IgD-negative memory B cell (primary cell): ENCODE measurements around the gene ALCAM. TPM values are rescaled to one million over a fixed set of nuclear protein-coding genes. Genes with fewer than 3 reads are reported as not detected.

Experiments
- H3K27ac Mint-ChIP-seq, 3 donors: one replicate each; pipeline ENCODE4 v1.8.0; 2020 to 2022; ENCODE audit warnings: mild to moderate bottlenecking in 3 of 3, mixed read lengths in 3 of 3, moderate library complexity in 1 of 3
- H3K27me3 Mint-ChIP-seq: one replicate; pipeline ENCODE4 v1.8.0; 2021; ENCODE audit warnings: mixed read lengths
- H3K36me3 Mint-ChIP-seq: one replicate; pipeline ENCODE4 v1.8.0; 2020; ENCODE audit warnings: mild to moderate bottlenecking, mixed read lengths
- H3K4me1 Mint-ChIP-seq, 3 donors: one replicate each; pipeline ENCODE4 v1.8.0; 2020 to 2022; ENCODE audit warnings: mixed read lengths in 3 of 3, mild to moderate bottlenecking in 1 of 3
- H3K4me3 Mint-ChIP-seq, 4 donors: one replicate each; pipeline ENCODE4 v1.8.0; 2020 to 2022; ENCODE audit warnings: mild to moderate bottlenecking in 4 of 4, mixed read lengths in 4 of 4, moderate library complexity in 3 of 4
- H3K9me3 Mint-ChIP-seq, 3 donors: one replicate each; pipeline ENCODE4 v1.8.0; 2020 to 2021; ENCODE audit warnings: mixed read lengths in 3 of 3, mild to moderate bottlenecking in 1 of 3
- polyA plus RNA-seq: library from polyadenylated mRNA; unstranded; fragments of 300-500 nt; fragmentation: Illumina TruSeq; gene quantifications from one replicate; pipeline ENCODE4 v1.2.3, GENCODE V29; 2021

Gene ALCAM
- polyA plus RNA-seq, 1 donor from 2014 or later: 17.4 TPM

DNA sequence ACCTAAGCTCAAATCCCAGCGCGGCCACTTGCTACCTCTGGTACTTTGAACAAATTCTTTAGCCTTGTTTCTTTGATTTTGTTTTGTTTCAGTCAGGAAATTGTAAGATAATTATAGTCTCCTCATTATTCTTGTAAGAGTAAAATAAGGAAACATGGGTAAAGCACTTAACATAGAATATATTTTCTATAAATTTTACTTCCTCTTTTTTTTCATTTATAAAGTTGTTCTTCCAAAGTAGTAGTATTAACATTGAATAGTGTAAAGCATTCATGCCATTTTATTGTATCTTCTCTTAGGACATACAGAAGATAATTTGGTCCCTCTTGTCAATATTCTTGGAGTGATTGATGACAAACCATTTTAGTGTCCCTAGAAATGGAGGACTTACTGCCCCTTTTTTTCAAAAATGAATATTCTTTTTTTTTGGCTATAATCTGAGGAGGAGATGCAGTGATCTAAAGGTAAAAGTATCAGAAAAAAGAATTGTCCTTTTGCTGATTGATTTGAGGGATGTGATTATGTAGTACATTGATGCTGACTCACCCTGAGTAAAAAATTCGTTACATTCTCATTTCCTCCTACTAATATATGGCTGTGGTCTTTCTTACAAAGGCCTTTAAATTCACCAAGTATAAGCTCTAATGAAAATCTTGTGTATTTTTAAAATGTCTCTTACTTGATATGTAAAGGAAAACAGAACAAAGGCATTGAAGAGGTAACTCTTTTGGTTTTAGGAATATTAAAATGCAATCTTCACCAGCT lies 51.0 kb downstream of the ALCAM start:
- H3K4me1 Mint-ChIP-seq: peaks cover 32 to 47% (median 45%) of the 10 kb centered on the region in 3 donors
- peaks cover 0 to 4% (median 1%) of the 10 kb centered on the region in 3 donors for H3K9me3 Mint-ChIP-seq
- no peaks in the 10 kb centered on the region for H3K27me3 Mint-ChIP-seq
- peak overlapping the region in 1 of 4 donors; percentile 71 for H3K4me3 Mint-ChIP-seq
- H3K36me3 Mint-ChIP-seq: peaks cover 3% of the 10 kb centered on the region
- H3K27ac Mint-ChIP-seq: peak overlapping the region in 2 of 3 donors; percentile 24 to 28

DNA sequence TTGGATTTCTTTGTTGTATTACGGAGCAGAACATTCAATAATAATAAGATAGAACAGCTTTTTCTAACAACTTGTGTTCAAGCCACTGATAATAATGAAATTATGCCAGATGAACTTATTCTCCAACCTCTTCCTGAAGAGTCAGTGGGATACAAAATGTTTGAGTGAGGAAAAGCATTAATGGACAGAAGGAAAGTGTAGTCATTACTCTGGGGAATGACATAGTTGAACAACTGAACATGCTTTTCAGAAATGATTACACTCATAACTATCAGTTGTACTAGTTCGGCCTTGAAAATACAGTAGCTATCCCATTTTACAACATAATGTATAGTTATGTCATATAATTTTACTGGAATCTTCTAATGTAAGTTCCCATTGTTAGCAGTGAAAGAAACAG lies 55.9 kb downstream of the ALCAM start:
- Mint-ChIP-seq H3K27ac (no peak overlapping the region), H3K27me3 (no peaks in the 10 kb centered on the region), H3K9me3 (peaks cover 0 to 4% (median 1%) of the 10 kb centered on the region in 3 donors), H3K36me3 (peaks cover 4% of the 10 kb centered on the region), H3K4me3 (no peak overlapping the region), H3K4me1 (peaks cover 26 to 33% (median 28%) of the 10 kb centered on the region in 3 donors)

DNA sequence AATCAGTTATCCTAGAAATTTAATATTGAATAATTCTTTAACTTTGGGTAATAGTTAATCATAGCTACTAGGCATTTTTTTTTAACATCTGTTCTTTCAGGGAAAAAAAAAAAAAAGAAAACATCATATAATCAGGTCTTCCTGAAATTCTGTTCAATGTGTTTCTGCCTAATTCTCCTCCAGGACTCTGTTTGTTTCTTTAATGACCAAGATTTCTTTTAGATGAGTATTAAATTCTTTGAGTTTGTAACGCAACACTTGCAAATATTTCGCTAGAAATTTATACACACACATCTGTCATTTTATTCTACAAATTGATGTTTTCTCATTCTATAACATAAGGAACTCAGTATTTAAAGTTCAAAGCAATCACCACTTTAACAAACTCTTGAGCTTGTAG lies 56.7 kb downstream of the ALCAM start:
- no peaks in the 10 kb centered on the region for H3K27me3 Mint-ChIP-seq
- H3K9me3 Mint-ChIP-seq: peaks cover 0 to 4% (median 1%) of the 10 kb centered on the region in 3 donors
- no peak overlapping the region for H3K27ac Mint-ChIP-seq
- H3K4me3 Mint-ChIP-seq: no peak overlapping the region
- H3K36me3 Mint-ChIP-seq: peaks cover 4% of the 10 kb centered on the region
- peaks cover 20 to 26% (median 21%) of the 10 kb centered on the region in 3 donors for H3K4me1 Mint-ChIP-seq

DNA sequence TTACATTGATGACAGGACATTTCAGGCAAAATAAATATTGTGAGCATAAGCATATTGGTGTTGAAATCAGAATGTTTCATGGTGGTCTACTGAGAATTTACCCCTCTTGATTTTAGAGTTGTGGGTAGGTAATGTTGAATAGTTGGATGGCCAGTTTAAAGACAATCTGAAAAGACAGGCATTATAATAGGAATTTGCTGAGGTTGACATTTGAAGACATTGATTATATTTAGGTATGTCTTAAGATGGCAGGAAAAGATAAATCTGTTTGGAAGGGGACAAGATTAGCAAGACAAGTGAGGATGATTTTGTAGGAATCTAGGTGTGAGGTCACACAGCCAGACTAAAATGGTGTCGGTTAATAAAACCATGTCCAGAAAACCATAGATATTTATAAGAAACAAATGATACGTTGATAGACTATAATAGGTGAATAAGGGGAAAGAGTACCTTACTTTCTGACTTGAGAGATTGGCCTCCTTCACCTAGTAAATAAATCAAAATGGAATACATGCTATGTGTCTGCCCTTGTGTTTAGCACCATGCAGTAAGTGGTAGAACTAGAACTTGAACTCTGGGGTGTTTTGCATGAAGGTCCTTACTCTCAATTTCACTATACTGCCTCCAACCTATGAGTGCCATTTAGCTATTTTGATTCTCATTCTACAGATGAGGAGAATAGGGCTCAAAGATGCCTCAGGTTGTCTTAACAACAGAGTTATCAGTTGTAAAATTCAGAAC lies 57.9 kb downstream of the ALCAM start:
- peak overlapping the region in 1 of 3 donors; percentile 2 for H3K27ac Mint-ChIP-seq
- H3K9me3 Mint-ChIP-seq: no peaks in the 10 kb centered on the region
- peaks cover 6% of the 10 kb centered on the region for H3K36me3 Mint-ChIP-seq
- H3K27me3 Mint-ChIP-seq: no peaks in the 10 kb centered on the region
- H3K4me1 Mint-ChIP-seq: peaks cover 17 to 22% (median 21%) of the 10 kb centered on the region in 3 donors
- no peak overlapping the region for H3K4me3 Mint-ChIP-seq

GRCh38 chr3:105425153-105425502 lies 58.4 kb downstream of the ALCAM start:
- Mint-ChIP-seq H3K4me1 (peaks cover 17 to 22% (median 21%) of the 10 kb centered on the region in 3 donors), H3K27me3 (no peaks in the 10 kb centered on the region), H3K36me3 (peaks cover 6% of the 10 kb centered on the region), H3K27ac (no peak overlapping the region), H3K4me3 (no peak overlapping the region), H3K9me3 (no peaks in the 10 kb centered on the region)

DNA sequence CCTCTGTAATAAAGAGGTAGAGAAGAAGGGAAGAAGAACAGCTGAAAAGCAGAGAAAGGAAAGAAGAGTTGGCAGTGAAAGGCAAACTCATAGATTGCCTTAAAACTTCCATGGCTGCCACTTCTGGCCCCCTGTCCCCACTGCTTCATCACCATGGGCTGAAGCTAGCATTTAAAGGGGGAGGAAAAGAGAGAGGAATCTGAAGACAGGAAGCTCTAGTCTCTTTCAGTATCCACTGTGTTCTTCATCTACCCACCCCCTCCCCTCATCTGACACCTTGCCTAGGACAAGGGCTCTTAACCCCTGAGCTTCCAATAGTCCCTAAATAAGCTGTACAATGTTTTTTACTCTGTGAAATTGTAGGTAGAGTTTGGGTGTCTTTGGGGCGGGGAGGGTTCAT lies 60.6 kb downstream of the ALCAM start:
- no peaks in the 10 kb centered on the region for H3K9me3 Mint-ChIP-seq
- H3K27me3 Mint-ChIP-seq: no peaks in the 10 kb centered on the region
- no peak overlapping the region for H3K27ac Mint-ChIP-seq
- peaks cover 9% of the 10 kb centered on the region for H3K36me3 Mint-ChIP-seq
- H3K4me3 Mint-ChIP-seq: no peak overlapping the region
- peaks cover 19 to 23% (median 21%) of the 10 kb centered on the region in 3 donors for H3K4me1 Mint-ChIP-seq

- Mint-ChIP-seq H3K9me3 (no peaks in the 10 kb centered on the region), H3K27me3 (no peaks in the 10 kb centered on the region), H3K36me3 (peaks cover 12% of the 10 kb centered on the region), H3K27ac (no peak overlapping the region), H3K4me1 (peaks cover 19 to 24% (median 21%) of the 10 kb centered on the region in 3 donors), H3K4me3 (no peak overlapping the region)
Measured at GRCh38 chr3:105429034-105429762, 62.5 kb downstream of the ALCAM start.

GRCh38 chr3:105430455-105430854 lies 63.7 kb downstream of the ALCAM start:
- peaks cover 0 to 3% (median 0%) of the 10 kb centered on the region in 3 donors for H3K9me3 Mint-ChIP-seq
- H3K27me3 Mint-ChIP-seq: no peaks in the 10 kb centered on the region
- H3K27ac Mint-ChIP-seq: no peak overlapping the region
- peaks cover 12 to 24% (median 19%) of the 10 kb centered on the region in 3 donors for H3K4me1 Mint-ChIP-seq
- peaks cover 12% of the 10 kb centered on the region for H3K36me3 Mint-ChIP-seq
- H3K4me3 Mint-ChIP-seq: peak overlapping the region in 1 of 4 donors; percentile 0

- H3K9me3 Mint-ChIP-seq: peaks cover 0 to 4% (median 0%) of the 10 kb centered on the region in 3 donors
- H3K4me1 Mint-ChIP-seq: peaks cover 12 to 24% (median 16%) of the 10 kb centered on the region in 3 donors
- H3K36me3 Mint-ChIP-seq: peaks cover 12% of the 10 kb centered on the region
- no peak overlapping the region for H3K27ac Mint-ChIP-seq
- no peak overlapping the region for H3K4me3 Mint-ChIP-seq
- no peaks in the 10 kb centered on the region for H3K27me3 Mint-ChIP-seq
Measured at GRCh38 chr3:105431200-105431599, 64.5 kb downstream of the ALCAM start.

DNA sequence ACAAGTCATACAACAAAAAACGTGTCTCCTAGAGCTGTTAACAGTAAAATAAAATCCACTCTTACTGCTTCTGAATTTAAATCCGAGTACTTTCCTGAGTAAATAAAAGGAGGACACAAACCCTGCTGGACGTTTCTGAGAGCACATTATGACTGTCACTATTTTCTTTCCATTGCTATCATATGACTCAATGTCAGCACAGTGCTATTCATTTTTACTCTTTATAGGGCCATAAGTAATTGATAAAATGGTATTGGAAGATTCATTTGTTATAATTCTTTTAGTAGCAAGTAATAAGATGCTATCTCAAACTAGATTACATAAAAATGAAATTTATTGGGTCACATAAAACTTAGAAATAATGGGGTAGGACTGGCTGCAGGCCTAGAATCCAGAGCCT lies 68.6 kb downstream of the ALCAM start:
- Mint-ChIP-seq H3K9me3 (peaks cover 0 to 4% (median 2%) of the 10 kb centered on the region in 3 donors), H3K36me3 (peaks cover 12% of the 10 kb centered on the region), H3K4me1 (peaks cover 5 to 13% (median 13%) of the 10 kb centered on the region in 3 donors), H3K27me3 (no peaks in the 10 kb centered on the region), H3K4me3 (no peak overlapping the region), H3K27ac (no peak overlapping the region)

- Mint-ChIP-seq H3K4me3 (peak overlapping the region in 1 of 4 donors; percentile 34), H3K9me3 (peaks cover 0 to 4% (median 2%) of the 10 kb centered on the region in 3 donors), H3K4me1 (peaks cover 2 to 13% (median 7%) of the 10 kb centered on the region in 3 donors), H3K27me3 (no peaks in the 10 kb centered on the region), H3K36me3 (peaks cover 9% of the 10 kb centered on the region), H3K27ac (no peak overlapping the region)
Measured at GRCh38 chr3:105436687-105437086, 70.0 kb downstream of the ALCAM start.

DNA sequence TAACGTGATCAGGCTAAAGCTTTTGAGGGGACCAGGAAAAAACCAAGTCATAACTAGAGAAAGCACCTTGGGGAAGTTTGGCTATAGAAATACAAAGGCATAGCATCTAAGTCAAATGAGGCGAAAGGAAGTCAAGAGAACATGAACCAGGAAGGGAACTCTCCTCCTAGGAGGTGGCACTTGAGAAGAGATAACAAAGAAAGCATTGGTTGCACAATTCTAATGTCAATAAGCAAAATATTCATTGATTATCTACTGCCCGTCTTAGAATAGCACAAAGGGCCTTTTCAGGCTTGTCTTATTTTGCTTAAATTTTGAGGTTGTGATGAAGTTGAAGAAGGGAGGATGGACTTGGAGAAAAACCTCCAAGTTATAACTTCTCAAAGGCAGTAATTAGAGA lies 73.4 kb downstream of the ALCAM start:
- peaks cover 0 to 5% (median 4%) of the 10 kb centered on the region in 3 donors for H3K9me3 Mint-ChIP-seq
- H3K36me3 Mint-ChIP-seq: peaks cover 10% of the 10 kb centered on the region
- H3K4me3 Mint-ChIP-seq: no peak overlapping the region
- no peaks in the 10 kb centered on the region for H3K27me3 Mint-ChIP-seq
- H3K27ac Mint-ChIP-seq: no peak overlapping the region
- H3K4me1 Mint-ChIP-seq: peaks cover 2 to 8% (median 7%) of the 10 kb centered on the region in 3 donors

- Mint-ChIP-seq H3K36me3 (peaks cover 5% of the 10 kb centered on the region), H3K4me3 (no peak overlapping the region), H3K27ac (no peak overlapping the region), H3K27me3 (no peaks in the 10 kb centered on the region), H3K9me3 (peaks cover 0 to 6% (median 0%) of the 10 kb centered on the region in 3 donors), H3K4me1 (peaks cover 4 to 8% (median 4%) of the 10 kb centered on the region in 3 donors)
Measured at GRCh38 chr3:105444725-105445124, 78.0 kb downstream of the ALCAM start.

- Mint-ChIP-seq H3K27ac (no peak overlapping the region), H3K4me3 (no peak overlapping the region), H3K27me3 (no peaks in the 10 kb centered on the region), H3K4me1 (peaks cover 0 to 10% (median 6%) of the 10 kb centered on the region in 3 donors), H3K9me3 (peaks cover 0 to 6% (median 3%) of the 10 kb centered on the region in 3 donors), H3K36me3 (peaks cover 4% of the 10 kb centered on the region)
Measured at GRCh38 chr3:105448338-105448982, 81.8 kb downstream of the ALCAM start.
